ENCODE results near the gene IFT88.

The IFT88 gene

GRCh38 chr13:20716951-20717350 lies 150.0 kb downstream of the IFT88 start:
- no peak for DNase-seq (ENCODE audit: low read depth)

- no peak for DNase-seq (ENCODE audit: low read depth)
Measured at GRCh38 chr13:20717581-20718542, 150.9 kb downstream of the IFT88 start.

- DNase-seq (ENCODE audit: low read depth) = no peak
Measured at GRCh38 chr13:20718958-20719566, 152.1 kb downstream of the IFT88 start.

GRCh38 chr13:20719783-20720182 lies 152.8 kb downstream of the IFT88 start:
- DNase-seq (ENCODE audit: low read depth) = no peak

GRCh38 chr13:20720499-20720898 lies 153.5 kb downstream of the IFT88 start:
- no peak for DNase-seq (ENCODE audit: low read depth)

- no peak for DNase-seq (ENCODE audit: low read depth)
Measured at GRCh38 chr13:20721058-20721453, 154.1 kb downstream of the IFT88 start.

GRCh38 chr13:20721454-20722357 lies 154.7 kb downstream of the IFT88 start:
- no peak for DNase-seq (ENCODE audit: low read depth)

- no peak for DNase-seq (ENCODE audit: low read depth)
Measured at GRCh38 chr13:20727856-20728255, 160.9 kb downstream of the IFT88 start.

- no peak for DNase-seq (ENCODE audit: low read depth)
Measured at GRCh38 chr13:20728579-20729311, 161.8 kb downstream of the IFT88 start.

- DNase-seq (ENCODE audit: low read depth) = no peak
Measured at GRCh38 chr13:20729633-20730585, 163.0 kb downstream of the IFT88 start.

GRCh38 chr13:20738616-20739015 lies 171.7 kb downstream of the IFT88 start:
- no peak for DNase-seq (ENCODE audit: low read depth)

GRCh38 chr13:20740021-20740420 lies 173.1 kb downstream of the IFT88 start:
- no peak for DNase-seq (ENCODE audit: low read depth)

Measured in stromal cell of bone marrow (primary cell).